T-helper 1 cell treated with Interleukin-12 subunit alpha and Interleukin-12 subunit beta and Interleukin-4 antibody, amounts not matched to agents 30 μg/mL and 1 μg/mL, for 36 hours (primary cell): ENCODE data around the gene DCTN2.
"Not testable (repeated sequence)": the region's sequence is repeated elsewhere in the genome, so short reads cannot be mapped to it uniquely, and the experiment has no call there.

Source experiments
- H3K27ac Mint-ChIP-seq: one replicate; pipeline ENCODE4 v1.8.0; 2021; ENCODE audit warnings: mild to moderate bottlenecking, mixed read lengths
- H3K27me3 Mint-ChIP-seq: one replicate; pipeline ENCODE4 v1.8.0; 2021; ENCODE audit warnings: low read depth, mixed read lengths
- H3K36me3 Mint-ChIP-seq: one replicate; pipeline ENCODE4 v1.8.0; 2021; ENCODE audit warnings: low read depth, mixed read lengths
- H3K4me1 Mint-ChIP-seq: one replicate; pipeline ENCODE4 v1.8.0; 2021; ENCODE audit warnings: low read depth, mixed read lengths
- H3K4me3 Mint-ChIP-seq: one replicate; pipeline ENCODE4 v1.8.0; 2021; ENCODE audit warnings: mild to moderate bottlenecking, moderate library complexity, mixed read lengths
- H3K9me3 Mint-ChIP-seq: one replicate; pipeline ENCODE4 v1.8.0; 2021; ENCODE audit warnings: mixed read lengths

Gene DCTN2

DNA sequence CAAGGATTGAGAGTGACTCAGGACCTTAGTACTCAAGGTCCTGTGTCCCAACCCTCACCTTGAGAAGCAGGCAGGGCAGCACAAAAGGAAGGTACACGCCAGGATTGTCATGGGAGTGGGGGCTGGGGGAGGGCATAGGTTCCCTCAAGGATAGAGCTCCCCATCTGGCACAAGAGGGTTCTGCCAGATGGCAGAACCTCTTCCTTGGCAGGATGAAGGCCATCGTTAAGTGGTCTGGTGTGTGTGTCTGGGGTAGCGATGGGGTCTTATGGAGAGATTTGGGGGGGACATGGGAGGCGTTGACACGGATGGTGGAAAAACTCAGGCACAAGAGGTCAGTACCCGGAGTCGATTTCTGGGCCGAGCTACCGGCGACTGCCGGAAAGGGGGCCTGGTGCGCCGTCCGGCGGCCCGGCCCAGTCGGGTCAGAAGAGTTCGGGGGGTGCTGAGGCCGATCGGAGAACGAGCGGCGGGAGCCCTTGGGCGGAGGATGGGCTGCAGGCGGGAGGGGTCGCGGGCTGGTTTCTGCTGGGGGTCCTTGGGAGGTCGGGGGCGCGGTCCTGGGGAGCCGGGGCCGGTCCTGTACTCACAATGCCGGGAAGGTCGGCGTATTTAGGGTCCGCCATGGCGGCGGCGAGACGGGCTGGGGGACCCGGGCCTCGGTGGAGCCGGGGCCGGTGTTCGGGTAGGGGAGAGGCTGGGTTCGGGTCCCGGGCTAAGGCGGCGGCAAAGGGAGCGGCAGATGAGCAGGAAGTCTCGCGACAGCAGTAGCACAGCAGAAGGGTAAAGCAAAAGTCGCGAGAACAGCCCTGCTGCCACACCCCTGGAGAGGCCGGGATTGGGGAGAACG, at the start of gene DCTN2:
DCTN2 (minus strand) TSS at position 755 of the 850 bp plus-strand sequence; CDS start at position 626, 129 bp downstream.
- H3K27me3 Mint-ChIP-seq: peaks cover 23% of the 10 kb centered on the region
- peak within 1 kb of the TSS; percentile 100 for H3K4me3 Mint-ChIP-seq
- H3K9me3 Mint-ChIP-seq: no peaks in the 10 kb centered on the region
- peaks cover 8% of the 10 kb centered on the region for H3K36me3 Mint-ChIP-seq
- peak within 1 kb of the TSS; percentile 97 for H3K27ac Mint-ChIP-seq
- H3K4me1 Mint-ChIP-seq: peaks cover 32% of the 10 kb centered on the region

GRCh38 chr12:57593187-57593586, 46.2 kb upstream of the DCTN2 start:
- peaks cover 22% of the 10 kb centered on the region for H3K4me1 Mint-ChIP-seq
- H3K27me3 Mint-ChIP-seq: no peaks in the 10 kb centered on the region
- no peaks in the 10 kb centered on the region for H3K9me3 Mint-ChIP-seq
- peaks cover 16% of the 10 kb centered on the region for H3K36me3 Mint-ChIP-seq
- H3K27ac Mint-ChIP-seq: no peak overlapping the region
- no peak overlapping the region for H3K4me3 Mint-ChIP-seq

GRCh38 chr12:57592551-57593165, 45.7 kb upstream of the DCTN2 start:
- Mint-ChIP-seq H3K4me3 (peak overlapping the region; percentile 85), H3K9me3 (no peaks in the 10 kb centered on the region), H3K27me3 (no peaks in the 10 kb centered on the region), H3K4me1 (peaks cover 22% of the 10 kb centered on the region), H3K36me3 (peaks cover 14% of the 10 kb centered on the region), H3K27ac (no peak overlapping the region)

- Mint-ChIP-seq H3K36me3 (peaks cover 8% of the 10 kb centered on the region), H3K27me3 (no peaks in the 10 kb centered on the region), H3K4me1 (peaks cover 22% of the 10 kb centered on the region), H3K27ac (peak overlapping the region; percentile 70), H3K4me3 (peak overlapping the region; percentile 85), H3K9me3 (no peaks in the 10 kb centered on the region)
These were observed 44.9 kb upstream of the DCTN2 start for GRCh38 chr12:57591782-57592325.

GRCh38 chr12:57590864-57591781, 44.1 kb upstream of the DCTN2 start, which contains the start of gene PIP4K2C:
Gene PIP4K2C (plus strand): TSS chr12:57591192. CDS start chr12:57591290, 98 bp downstream.
- H3K4me3 Mint-ChIP-seq: peak within 1 kb of the TSS; percentile 85
- H3K27ac Mint-ChIP-seq: peak within 1 kb of the TSS; percentile 70
- H3K27me3 Mint-ChIP-seq: no peaks in the 10 kb centered on the region
- H3K9me3 Mint-ChIP-seq: no peaks in the 10 kb centered on the region
- peaks cover 5% of the 10 kb centered on the region for H3K36me3 Mint-ChIP-seq
- H3K4me1 Mint-ChIP-seq: peaks cover 22% of the 10 kb centered on the region

DNA sequence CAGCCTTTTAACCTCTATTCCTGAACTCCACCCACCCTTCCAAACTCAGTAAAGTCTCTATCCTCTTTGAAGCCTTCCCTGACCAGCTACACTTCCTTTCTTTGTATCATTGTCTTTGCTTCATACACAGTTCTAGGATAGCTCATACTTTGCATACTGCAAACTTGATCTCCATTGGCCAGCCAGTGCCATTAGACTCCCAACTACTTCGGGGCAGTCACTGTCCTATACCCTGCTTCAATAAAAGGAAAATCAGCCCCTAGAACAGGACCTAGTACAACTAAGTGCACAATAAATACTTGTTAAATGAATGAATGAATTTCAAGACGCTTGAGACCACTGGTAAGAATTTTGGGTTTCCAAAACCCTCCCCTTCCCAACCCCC, 43.5 kb upstream of the DCTN2 start:
- Mint-ChIP-seq H3K9me3 (no peaks in the 10 kb centered on the region), H3K27ac (peak overlapping the region; percentile 69), H3K27me3 (no peaks in the 10 kb centered on the region)

DNA sequence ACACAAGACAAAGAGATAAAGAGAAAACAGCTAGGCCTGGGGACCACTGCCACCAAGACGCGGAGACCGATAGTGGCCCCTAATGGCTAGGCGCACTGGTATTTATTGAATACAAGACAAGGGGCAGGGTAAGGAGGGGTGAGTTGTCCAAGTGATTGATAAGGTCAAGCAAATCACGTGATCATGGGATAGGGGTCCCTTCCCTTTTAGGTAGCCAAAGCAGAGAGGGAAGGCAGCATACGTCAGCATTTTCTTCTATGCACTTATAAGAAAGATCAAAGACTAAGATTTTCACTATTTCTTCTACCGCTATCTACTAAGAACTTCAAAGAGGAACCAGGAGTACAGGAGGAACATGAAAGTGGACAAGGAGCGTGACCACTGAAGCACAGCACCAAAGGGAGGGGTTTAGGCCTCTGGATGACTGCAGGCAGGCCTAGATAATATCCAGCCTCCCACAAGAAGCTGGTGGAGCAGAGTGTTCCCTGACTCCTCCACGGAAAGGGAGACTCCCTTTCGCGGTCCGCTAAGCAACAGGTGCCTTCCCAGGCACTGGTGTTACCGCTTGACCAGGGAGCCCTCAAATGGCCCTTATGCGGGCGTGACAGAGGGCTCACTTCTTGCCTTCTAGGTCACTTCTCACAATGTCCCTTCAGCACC, 42.1 kb upstream of the DCTN2 start:
- not testable (repeated sequence) for H3K9me3 Mint-ChIP-seq, H3K36me3 Mint-ChIP-seq, H3K4me3 Mint-ChIP-seq, H3K27ac Mint-ChIP-seq, H3K27me3 Mint-ChIP-seq
- H3K4me1 Mint-ChIP-seq: peaks cover 22% of the 10 kb centered on the region

More for the DNA sequence above, 43.5 kb upstream of the DCTN2 start:
- H3K4me3 Mint-ChIP-seq: peak overlapping the region; percentile 85
- H3K36me3 Mint-ChIP-seq: no peaks in the 10 kb centered on the region
- H3K4me1 Mint-ChIP-seq: peaks cover 22% of the 10 kb centered on the region

GRCh38 chr12:57586832-57587429, 39.9 kb upstream of the DCTN2 start:
- Mint-ChIP-seq H3K4me1 (peaks cover 15% of the 10 kb centered on the region), H3K4me3 (no peak overlapping the region), H3K27ac (no peak overlapping the region), H3K36me3 (no peaks in the 10 kb centered on the region), H3K27me3 (peaks cover 5% of the 10 kb centered on the region), H3K9me3 (no peaks in the 10 kb centered on the region)

DNA sequence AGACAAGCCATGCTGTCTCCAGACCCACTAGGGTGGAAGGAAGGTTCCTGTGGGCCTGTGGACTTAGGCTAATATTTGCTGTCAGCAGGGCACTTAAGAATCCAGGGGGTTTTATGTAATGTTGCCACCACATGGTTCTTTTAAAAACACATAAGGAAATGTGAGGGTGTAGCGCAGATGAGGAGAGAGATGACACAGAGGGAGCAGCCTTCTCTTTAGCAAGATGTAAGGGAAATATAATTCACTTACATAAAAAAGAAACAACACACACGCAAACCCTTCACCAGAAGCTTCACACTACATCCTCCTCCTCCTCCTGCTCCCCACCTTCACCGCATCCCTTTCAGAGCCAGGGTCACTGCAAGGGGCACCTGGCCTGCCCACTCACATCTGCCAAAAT, 39.1 kb upstream of the DCTN2 start:
- H3K27me3 Mint-ChIP-seq: peaks cover 5% of the 10 kb centered on the region
- H3K9me3 Mint-ChIP-seq: no peaks in the 10 kb centered on the region
- no peak overlapping the region for H3K4me3 Mint-ChIP-seq
- H3K36me3 Mint-ChIP-seq: no peaks in the 10 kb centered on the region
- H3K27ac Mint-ChIP-seq: no peak overlapping the region
- H3K4me1 Mint-ChIP-seq: peaks cover 9% of the 10 kb centered on the region

DNA sequence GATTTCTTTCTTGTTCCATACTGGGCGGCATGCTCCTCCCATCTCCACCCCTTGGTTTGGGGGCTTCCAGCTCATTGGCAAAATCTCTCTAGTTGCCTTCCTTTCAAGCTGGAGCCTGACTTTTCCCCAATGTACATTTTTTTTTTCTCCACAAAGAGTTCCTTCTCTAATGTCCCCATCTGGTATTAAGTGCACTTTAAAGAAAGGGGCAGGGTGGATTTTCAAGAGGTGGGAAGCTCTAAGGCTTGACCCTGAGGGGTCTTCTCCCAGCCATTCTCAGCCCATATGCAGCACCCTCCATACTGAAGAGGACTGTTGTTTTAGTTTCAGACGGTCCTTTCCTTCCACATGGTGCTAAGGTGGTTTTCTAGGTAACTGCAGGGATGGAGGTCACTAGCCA, 38.2 kb upstream of the DCTN2 start:
- Mint-ChIP-seq H3K9me3 (no peaks in the 10 kb centered on the region), H3K27me3 (peaks cover 5% of the 10 kb centered on the region), H3K4me3 (no peak overlapping the region), H3K36me3 (no peaks in the 10 kb centered on the region), H3K27ac (no peak overlapping the region), H3K4me1 (peaks cover 4% of the 10 kb centered on the region)

- peaks cover 5% of the 10 kb centered on the region for H3K27me3 Mint-ChIP-seq
- H3K27ac Mint-ChIP-seq: no peak overlapping the region
- H3K36me3 Mint-ChIP-seq: no peaks in the 10 kb centered on the region
- H3K9me3 Mint-ChIP-seq: no peaks in the 10 kb centered on the region
- no peak overlapping the region for H3K4me3 Mint-ChIP-seq
- H3K4me1 Mint-ChIP-seq: peaks cover 4% of the 10 kb centered on the region
These were observed 37.7 kb upstream of the DCTN2 start for GRCh38 chr12:57584690-57585089.

DNA sequence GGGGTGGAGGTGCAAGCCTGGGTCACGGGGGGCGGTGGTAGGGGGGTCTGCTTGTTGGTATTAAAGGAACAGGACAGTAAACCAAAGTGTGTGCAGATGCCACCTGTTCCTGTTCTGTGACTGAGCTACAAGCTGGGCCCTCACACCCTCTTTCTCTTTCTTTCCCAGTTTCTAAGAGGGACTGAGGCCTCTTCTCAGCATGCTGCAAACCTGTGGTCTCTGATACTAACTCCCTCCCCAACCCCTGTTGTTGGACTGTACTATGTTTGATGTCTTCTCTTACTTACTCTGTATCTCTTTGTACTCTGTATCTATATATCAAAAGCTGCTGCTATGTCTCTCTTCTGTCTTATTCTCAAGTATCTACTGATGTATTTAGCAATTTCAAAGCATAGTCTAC, 37.1 kb upstream of the DCTN2 start:
- Mint-ChIP-seq H3K4me3 (no peak overlapping the region), H3K4me1 (peaks cover 4% of the 10 kb centered on the region), H3K27ac (no peak overlapping the region), H3K27me3 (peaks cover 5% of the 10 kb centered on the region), H3K9me3 (no peaks in the 10 kb centered on the region), H3K36me3 (no peaks in the 10 kb centered on the region)

DNA sequence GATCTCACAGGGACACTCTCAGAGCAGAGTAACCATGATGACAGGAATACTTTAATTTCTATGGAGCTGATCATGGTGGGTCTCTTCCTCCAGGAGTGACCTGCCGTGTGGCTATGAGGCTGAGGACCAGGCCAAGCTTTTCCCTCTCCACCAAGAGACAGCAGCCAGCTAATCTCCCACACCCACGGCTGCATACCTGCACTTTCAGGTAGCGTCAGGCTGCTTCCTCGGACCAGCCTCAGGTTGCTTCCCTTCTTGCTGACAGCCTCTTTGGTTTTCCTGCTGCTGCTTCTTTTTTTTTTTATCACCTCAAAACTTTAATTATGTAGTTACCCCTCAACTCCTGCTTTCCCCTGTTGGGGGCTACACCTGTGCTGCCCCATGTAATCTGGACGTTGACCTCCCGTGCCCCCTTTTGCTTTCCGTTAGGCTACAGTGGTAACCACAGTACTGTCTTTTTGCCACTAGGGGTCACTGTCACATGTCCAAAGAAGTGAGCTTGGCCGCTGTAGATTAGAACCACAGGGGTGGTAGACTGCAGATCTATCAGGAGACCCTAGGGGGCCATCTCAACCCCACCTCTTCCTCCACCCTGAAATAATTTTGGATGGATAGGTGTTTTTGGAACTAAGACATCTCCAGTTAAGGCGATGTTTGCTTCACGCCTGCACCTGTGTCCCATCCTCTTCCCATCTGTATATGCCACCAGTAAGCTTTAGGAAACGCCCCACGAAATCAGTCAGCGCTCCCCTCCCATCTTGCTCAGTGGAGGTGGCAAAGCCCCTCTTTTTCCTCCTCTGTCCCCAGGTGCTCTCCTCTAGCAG, 36.2 kb upstream of the DCTN2 start:
- Mint-ChIP-seq H3K4me1 (peaks cover 4% of the 10 kb centered on the region), H3K9me3 (no peaks in the 10 kb centered on the region), H3K4me3 (no peak overlapping the region), H3K27me3 (peaks cover 5% of the 10 kb centered on the region), H3K27ac (no peak overlapping the region), H3K36me3 (no peaks in the 10 kb centered on the region)
